GM19351 (cell line): ENCODE results near the gene CAPNS2.

Source experiments
- ATAC-seq: cut with Tn5 transposase; IDR thresholded peaks from one replicate; pipeline ENCODE4 v1.9.1; 2021; ENCODE audit warnings: mild to moderate bottlenecking, moderate library complexity; ENCODE audit not compliant: unreplicated experiment

Gene CAPNS2

DNA sequence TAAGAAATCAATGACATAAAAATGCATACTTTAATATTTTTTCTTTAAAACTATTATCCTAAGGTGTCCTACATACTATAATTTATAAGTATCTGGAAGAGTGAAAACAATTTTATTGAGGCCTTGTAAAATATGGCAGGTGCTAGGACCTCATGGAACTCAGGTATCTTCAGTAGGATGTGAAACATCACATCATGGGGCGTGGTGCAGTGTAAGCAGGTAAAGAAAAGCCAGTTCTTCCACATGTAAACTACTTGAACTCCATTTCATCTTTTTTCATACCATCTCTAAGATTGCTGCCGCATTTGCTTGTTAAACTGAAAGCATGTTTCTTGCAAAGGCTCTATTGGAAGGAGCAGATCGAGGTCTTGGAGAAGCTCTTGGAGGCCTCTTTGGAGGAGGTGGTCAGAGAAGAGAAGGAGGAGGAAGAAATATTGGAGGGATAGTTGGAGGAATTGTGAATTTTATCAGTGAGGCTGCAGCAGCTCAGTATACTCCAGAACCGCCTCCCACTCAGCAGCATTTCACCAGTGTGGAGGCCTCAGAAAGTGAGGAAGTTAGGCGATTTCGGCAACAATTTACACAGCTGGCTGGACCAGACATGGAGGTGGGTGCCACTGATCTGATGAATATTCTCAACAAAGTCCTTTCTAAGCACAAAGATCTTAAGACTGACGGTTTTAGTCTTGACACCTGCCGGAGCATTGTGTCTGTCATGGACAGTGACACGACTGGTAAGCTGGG, at the start of gene CAPNS2:
TSS of gene CAPNS2 (plus strand) at position 253 of the 744 bp plus-strand sequence. CDS start at position 326, 73 bp downstream.
- no peak for ATAC-seq

DNA sequence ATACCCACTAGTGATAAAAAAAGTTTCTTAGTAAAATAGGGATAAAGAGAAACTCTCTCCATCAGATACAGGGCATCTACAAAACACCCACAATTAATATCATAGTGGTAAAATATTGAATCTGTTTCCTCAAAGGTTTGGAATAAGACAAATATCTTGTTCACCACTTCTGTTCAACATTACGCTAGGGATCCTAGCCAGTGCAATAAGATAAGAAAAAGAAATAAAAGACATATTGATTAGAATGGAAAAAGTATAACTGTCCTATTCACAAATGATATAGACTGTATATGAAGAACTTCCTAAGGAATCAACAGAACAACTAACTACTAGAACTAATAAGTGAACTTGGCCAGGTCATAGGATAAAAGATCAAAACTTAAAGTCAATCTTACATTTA, 44.7 kb upstream of the CAPNS2 start:
- no peak for ATAC-seq

DNA sequence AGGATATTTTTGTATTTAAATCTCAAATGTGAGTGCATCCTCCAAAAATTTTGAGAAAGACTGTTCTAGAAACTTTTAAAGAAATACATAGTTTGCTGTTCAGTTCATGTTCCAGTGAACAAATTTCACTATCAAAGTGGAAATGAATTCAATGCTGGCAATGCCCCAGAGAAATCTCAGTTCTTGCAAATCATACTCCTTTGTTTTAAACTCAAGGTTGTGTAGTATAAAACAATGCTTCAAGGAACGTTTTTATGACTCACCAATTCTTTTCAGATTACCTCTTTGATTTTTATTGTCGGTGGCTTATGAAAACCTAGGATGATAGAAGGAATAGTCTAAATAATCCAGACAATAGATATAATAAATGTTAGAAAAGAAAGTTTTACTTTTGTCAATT, 40.0 kb upstream of the CAPNS2 start:
- no peak for ATAC-seq

GRCh38 chr16:55527885-55528284, 38.6 kb upstream of the CAPNS2 start:
- ATAC-seq = no peak

DNA sequence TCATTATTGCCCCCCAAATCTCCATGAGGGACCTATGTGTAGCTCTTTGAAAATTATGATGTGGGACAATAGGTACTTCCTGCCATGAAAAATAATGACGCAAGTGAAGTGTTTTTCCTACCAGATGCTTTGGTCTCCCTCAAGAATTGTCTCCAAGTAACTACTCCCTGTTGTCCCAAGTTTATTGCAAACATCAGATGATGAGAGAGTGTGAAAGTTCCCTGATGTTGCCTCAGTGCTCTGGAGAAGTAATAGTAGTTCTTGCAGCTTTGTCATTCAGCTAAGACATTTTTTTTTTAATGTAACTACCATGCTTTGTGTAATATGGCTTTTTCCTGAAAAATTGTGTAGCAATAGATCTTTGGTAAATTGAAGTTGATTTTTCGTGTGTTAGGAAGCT, 37.5 kb upstream of the CAPNS2 start:
- no peak for ATAC-seq

DNA sequence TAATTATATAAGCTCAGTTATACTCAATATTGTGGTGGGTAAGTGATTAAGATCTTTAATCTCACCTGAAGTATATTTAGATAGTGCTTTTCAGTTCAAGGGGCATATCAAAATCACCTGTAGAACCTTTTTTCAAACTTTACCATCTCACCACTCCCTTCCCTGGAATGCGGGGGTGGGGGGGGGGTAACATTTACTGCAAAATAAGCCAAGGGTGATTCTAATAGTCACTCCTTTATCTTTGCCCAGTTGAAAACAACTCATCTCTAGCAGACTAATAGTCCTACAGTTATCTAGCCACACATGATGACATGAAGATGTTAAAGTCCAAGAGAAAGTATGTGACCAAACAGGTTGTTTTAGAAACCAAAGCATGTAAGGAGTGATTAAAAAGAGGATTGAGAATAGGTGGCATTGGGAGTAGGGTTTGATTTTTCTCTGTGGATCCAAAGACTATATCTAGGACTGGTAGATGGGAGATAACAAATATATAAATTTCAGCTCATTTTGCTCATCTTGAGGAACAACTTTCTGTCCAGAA, 36.1 kb upstream of the CAPNS2 start:
- ATAC-seq = no peak

- no peak for ATAC-seq
Measured at GRCh38 chr16:55532227-55532626, 34.3 kb upstream of the CAPNS2 start.

- no peak for ATAC-seq
Measured at GRCh38 chr16:55534756-55535155, 31.7 kb upstream of the CAPNS2 start.

GRCh38 chr16:55539049-55539448, 27.4 kb upstream of the CAPNS2 start:
- ATAC-seq = no peak

DNA sequence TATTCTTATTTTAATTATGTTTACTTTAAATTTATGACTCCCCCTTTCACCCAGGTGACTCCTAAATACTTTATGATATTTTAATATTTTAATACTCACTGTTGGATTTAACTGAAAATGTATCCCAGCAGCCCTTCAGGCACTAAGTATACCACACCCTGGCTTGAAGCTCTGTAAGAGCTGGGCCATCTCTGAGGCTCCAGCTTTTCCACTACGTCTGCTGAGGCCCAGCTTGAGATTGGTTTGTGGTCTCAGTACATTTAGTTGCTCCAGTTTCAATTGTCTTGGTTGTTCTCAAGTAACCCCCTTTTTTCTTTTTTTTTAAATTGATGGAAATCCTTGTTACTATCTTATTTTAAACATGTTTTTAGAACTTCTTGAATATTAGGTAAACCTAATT, 27.0 kb upstream of the CAPNS2 start:
- ATAC-seq = no peak

DNA sequence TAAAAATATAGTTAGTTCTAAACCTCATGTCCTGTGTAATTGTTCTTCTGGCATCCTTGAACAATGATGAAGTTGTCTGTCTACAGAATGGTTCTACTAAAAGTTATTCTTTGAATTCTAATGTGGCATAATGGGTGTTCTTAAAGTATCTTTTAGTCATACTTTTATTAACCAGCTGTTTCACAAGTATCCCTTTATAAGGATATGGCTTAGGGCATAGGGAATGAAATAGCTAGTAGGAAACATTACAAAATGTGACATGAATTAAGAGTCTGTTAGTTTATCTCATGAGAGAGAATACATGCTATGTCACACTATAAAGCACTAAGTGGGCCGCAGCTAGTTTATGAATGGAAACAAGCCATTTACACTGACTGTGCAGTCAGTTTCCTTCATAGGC, 26.3 kb upstream of the CAPNS2 start:
- ATAC-seq = no peak

DNA sequence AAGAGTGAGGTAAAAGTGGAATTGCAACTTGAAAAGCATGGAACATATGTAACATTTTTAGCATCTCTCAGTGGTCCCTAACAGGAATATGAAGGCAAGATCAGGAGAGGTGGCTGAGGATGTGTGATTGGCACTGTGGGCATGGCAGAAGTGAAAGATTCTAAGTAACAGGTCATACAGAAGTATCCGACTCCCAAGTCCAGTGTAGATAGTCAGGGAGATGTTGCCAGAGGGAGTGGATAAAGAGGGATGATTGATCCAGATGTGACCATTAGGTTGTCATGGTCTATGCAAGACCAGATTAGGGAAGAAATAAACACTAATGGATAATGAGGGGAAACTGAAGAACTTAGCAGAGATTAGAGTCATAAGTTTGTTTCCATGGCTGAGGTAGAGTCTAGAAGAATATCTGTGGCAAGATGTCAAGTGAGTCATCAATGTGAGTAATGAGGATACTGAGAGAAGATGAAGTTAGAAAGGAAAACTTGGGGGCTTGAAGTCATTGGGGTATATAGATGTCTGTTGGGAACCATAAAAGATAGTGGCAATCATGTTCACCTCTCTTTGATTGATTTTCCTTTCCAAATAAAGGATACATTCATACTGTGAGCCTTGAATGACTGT, 23.9 kb upstream of the CAPNS2 start:
- ATAC-seq = no peak

DNA sequence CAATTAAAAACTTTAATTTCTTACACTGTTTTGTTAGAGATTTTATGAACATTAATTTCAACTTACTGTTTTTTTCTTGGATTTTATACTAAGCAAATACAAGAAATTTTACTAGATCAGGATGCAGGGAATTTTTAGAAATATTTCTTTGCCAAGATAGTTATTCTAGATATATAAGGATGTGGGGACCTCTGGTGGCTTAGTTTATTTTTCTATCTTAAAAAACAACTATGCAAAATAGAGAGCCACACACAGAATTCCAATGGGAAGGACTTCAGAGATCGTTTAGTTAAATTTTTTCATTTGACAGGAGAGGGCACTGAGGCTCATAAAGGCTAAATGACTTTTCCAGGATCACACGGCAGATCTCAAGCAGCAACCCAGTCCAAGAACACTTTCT, 23.0 kb upstream of the CAPNS2 start:
- ATAC-seq = no peak

- ATAC-seq = no peak
Measured at GRCh38 chr16:55552621-55553020, 13.9 kb upstream of the CAPNS2 start.

GRCh38 chr16:55555436-55555835, 11.0 kb upstream of the CAPNS2 start:
- no peak for ATAC-seq

DNA sequence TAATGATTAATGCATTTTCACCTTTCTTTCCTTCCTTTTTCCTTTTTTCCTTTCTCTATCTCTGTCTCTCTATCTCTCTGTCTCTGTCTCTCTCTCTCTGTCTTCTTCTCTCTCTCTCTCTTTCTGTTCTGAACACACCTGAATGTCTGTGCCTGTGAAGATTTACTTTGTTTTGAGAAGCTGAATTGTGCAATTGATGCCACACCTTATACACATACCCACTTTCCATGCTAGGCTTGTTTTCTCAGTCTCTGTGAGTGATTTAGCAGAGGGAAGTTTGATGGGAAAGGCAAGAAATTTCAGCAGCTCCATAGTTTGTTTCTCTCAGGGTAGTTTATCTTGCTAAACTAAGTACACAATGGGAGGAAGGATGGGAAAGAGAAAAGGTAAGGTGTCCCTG, 9.3 kb upstream of the CAPNS2 start:
- no peak for ATAC-seq

GRCh38 chr16:55559233-55559632, 7.3 kb upstream of the CAPNS2 start:
- no peak for ATAC-seq

GRCh38 chr16:55559933-55560516, 6.5 kb upstream of the CAPNS2 start:
- ATAC-seq = no peak

- no peak for ATAC-seq
Measured at GRCh38 chr16:55561319-55561848, 5.1 kb upstream of the CAPNS2 start.

- no peak for ATAC-seq
Measured at GRCh38 chr16:55562936-55563335, 3.5 kb upstream of the CAPNS2 start.

GRCh38 chr16:55563797-55564196, 2.7 kb upstream of the CAPNS2 start:
- ATAC-seq = no peak

GRCh38 chr16:55565086-55565485, 1.4 kb upstream of the CAPNS2 start:
- ATAC-seq = no peak
